Stimulated activated CD8-positive, alpha-beta memory T cell treated with anti-CD3 and anti-CD28 coated beads, Interleukin-7, amount 100 ng/mL, for 24 hours (primary cell): ENCODE results near the gene FASTK.

Experiments used
- DNase-seq: peaks from one replicate; pipeline ENCODE4 v3.0.0-alpha.2; 2020; ENCODE audit warnings: low read depth

The FASTK gene

GRCh38 chr7:151117565-151117964 lies 37.0 kb upstream of the FASTK start:
- no peak for DNase-seq

- no peak for DNase-seq
Measured at GRCh38 chr7:151116603-151117440, 36.2 kb upstream of the FASTK start.

- DNase-seq, result no peak
Measured at GRCh38 chr7:151115836-151116418, 35.3 kb upstream of the FASTK start.

GRCh38 chr7:151115121-151115835 lies 34.7 kb upstream of the FASTK start:
- no peak for DNase-seq

- no peak for DNase-seq
Measured at GRCh38 chr7:151114151-151115090, 33.8 kb upstream of the FASTK start.

GRCh38 chr7:151113344-151114150 lies 32.9 kb upstream of the FASTK start:
- no peak for DNase-seq

GRCh38 chr7:151110941-151111645 lies 30.5 kb upstream of the FASTK start:
- DNase-seq, result peak; percentile 51

GRCh38 chr7:151110236-151110940 lies 29.8 kb upstream of the FASTK start:
- DNase-seq, result no peak

- DNase-seq, result no peak
Measured at GRCh38 chr7:151109094-151110048, 28.8 kb upstream of the FASTK start.

- no peak for DNase-seq
Measured at GRCh38 chr7:151107882-151108281, 27.3 kb upstream of the FASTK start.

GRCh38 chr7:151104411-151105235 lies 24.0 kb upstream of the FASTK start:
- DNase-seq, result no peak

- DNase-seq, result no peak
Measured at GRCh38 chr7:151103973-151104372, 23.4 kb upstream of the FASTK start.

- DNase-seq, result no peak
Measured at GRCh38 chr7:151102991-151103390, 22.4 kb upstream of the FASTK start.

- no peak for DNase-seq
Measured at GRCh38 chr7:151101621-151102396, 21.2 kb upstream of the FASTK start.

- DNase-seq, result no peak
Measured at GRCh38 chr7:151100921-151101320, 20.3 kb upstream of the FASTK start.

- no peak for DNase-seq
Measured at GRCh38 chr7:151099486-151100211, 19.0 kb upstream of the FASTK start.
